ENCODE measurements around the gene FAM120A.
"Not testable (repeated sequence)": the region's sequence is repeated elsewhere in the genome, so short reads cannot be mapped to it uniquely, and the experiment has no call there.

Gene FAM120A

DNA sequence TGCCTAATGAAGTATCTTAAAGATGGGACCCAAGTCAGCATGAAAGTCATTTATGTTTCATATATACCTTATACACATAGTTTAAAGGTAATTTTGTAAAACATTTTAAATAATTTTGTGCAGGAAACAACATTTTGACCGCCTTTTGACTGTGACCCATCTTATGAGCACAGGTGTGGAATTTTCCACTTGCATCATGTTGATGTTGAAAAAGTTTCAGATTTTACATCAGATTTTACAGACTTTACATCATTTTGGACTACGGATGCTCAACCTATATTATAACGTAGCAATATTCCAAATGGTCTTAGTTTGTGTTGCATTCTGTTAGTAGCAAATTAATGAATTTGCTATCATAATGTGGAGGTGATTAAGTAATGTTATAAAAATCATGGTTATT is 23.6 kb downstream of the FAM120A start:
- no peak for DNase-seq

DNA sequence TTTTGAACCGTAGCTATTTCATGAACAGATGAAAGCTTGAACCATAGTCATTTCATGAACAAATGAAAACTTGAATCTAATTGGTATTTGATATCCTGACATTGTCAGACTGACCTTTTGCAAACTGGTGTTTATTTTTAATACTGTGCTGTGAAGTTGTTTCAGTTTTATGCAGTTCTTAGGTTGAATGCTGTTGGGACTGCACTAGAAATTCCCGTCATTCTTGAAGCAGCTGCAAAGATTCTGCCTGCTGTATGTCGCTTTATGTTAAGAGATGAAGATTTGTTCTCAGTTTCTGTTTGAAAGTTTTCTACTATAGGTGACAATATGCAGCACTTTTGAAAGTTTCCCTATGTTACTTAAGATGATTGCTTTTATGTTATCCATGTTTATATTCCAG is 24.4 kb downstream of the FAM120A start:
- DNase-seq = no peak

DNA sequence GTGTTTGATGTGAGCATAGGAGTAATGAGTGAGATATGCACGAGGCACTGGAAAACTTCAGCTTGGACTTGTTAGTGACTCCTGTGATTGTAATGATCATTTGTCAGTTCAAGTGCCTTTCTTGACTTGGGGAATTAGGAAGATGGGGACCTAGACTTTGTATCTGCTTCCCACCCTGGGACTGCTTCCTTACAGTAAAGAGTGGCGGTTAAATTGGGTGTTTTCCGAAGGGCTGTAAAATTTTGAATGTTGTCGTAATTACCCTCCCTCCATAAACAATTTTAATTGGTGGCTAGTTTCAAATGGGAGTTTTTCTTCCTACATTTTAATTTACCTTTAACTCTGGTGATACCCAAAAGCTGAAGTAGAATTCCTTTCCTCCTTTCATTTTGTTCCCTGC is 25.4 kb downstream of the FAM120A start:
- no peak for DNase-seq

DNA sequence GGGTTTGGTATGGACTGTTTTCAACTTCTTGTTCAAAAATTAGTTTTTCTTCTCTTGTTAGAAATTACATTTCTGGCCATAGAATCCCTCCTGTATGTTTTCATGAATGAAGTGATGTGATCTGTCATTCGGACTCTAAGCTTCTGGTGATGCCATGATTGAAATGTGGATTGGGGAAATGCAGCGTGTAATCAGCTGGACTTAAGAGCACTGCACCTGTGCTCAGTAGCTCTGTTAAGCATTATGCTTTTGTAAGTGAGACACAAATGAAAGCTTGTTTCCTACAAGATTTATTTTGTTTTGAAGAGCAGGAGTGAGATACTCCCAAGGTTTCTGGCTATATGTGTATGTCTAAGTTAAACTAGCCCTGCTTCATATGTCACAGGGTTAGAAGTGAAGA is 25.9 kb downstream of the FAM120A start:
- no peak for DNase-seq

DNA sequence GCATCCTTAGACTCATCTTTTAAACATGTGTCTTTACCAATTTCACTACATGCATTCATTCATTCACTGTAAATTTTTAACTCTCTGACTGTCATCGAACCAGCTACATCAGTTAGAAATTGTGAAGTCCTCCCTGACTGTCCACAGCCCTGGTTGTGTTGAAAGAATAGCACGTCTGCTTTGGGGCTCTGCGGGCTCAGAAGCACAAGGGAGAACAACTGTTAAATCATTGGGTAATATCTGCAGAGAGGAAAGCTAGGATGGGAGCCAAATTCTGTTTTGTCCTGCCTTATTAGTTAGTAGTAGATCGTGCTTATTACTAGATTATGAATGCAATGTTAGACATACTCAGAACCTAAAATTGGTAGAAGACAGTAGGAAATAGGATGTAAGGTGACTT is 28.2 kb downstream of the FAM120A start:
- DNase-seq = no peak

DNA sequence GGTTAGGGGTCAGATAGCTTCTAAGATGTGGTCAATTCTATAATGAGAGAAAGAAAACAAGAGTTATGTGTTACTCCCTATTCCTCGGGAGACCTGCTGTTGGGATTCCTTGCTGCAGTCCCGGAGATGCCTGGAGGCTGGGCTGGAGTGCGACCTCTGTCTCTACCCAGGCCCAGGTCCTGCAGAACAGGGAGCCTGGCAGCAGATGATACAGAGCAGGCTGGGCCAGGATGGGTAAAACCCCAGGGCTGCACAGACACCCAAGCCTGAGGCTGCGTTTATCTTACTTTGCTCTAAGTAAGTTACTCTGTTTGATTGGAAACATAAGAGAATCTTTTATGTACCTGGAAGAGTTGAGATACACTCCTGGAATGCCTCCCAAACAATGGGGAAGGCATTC is 28.8 kb downstream of the FAM120A start:
- DNase-seq = no peak

DNA sequence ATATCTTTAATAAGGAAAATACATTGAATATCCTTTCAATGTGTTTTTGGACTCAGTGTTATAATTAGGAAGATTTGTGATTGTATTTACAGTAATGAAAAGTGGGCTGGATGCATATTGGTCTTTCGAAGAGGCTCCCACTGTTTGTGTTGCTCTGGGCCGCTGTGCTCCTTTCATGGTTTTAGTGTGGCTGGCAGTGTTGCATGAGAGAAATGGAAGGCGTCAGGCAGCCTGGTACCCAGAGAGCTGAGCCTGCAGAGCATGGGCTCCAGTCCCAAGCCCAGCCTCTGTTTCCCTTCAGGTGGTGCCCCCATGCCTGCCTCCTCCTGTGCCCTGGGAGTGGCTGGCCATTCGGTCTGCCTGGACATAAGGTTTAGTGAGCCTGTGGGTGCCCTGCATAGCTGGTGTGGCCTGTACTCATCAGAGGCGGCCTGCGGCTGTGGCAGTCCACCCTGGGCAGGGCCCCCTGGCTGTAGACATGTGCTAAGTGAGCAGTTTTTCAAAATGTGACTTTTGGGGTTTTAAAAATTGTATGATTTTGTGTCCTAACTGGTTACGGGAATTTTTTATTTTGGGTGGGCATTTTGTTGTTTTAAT is 29.3 kb downstream of the FAM120A start:
- no peak for DNase-seq

DNA sequence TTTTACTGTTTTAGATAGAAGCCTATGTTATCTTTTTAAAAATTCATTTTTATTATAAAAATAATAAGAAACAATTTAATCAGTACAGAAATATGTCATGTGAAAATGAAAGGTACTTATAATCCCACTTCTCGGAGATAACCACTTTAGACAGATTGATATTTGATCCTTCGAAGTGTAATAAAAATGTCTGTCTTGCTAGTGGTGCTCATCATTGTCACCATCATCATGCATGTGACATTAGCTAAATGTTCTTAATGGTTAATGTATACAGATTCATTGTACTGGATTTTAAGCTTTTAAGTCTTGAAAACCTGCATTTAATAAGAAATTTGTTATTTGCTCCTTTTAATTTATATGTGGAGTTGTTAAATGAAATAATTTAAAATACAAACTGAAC is 32.0 kb downstream of the FAM120A start:
- no peak for DNase-seq

DNA sequence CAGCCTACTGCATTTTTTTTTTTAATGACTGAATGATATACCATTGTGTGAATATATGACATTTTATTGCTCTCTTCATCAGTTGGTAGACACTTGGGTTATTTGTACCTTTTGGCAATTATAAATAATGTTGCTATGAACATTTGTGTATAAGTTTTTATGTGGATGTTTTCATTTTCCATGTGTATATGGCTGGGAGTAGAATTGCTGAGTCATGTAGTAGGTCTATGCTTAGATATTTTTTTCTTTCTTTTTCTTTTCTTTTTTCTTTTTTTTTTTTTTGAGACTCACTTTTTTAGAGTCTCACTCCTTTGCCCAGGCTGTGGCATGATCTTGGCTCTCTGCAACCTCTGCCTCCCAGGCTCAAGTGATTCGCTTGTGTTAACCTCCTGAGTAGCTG is 34.8 kb downstream of the FAM120A start:
- DNase-seq = no peak

DNA sequence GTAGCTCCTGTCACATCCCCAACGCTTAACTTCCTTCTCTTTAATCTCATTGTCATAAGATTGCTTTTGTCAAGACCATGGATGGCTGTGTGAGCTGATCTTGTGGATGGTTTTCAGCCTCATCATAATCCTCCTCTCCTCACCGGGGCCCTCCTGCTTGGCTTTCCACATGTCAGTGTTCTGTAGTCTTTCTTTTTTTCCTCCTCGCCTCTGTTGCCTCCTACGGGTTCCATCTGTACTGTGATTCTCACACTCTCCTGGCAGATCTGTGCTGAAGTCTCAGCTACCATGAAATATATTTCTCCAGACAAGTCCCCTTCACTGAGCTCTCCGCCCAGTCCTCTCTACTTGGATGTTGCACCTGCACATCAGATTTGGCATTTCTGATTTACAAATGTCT is 36.8 kb downstream of the FAM120A start:
- no peak for DNase-seq

DNA sequence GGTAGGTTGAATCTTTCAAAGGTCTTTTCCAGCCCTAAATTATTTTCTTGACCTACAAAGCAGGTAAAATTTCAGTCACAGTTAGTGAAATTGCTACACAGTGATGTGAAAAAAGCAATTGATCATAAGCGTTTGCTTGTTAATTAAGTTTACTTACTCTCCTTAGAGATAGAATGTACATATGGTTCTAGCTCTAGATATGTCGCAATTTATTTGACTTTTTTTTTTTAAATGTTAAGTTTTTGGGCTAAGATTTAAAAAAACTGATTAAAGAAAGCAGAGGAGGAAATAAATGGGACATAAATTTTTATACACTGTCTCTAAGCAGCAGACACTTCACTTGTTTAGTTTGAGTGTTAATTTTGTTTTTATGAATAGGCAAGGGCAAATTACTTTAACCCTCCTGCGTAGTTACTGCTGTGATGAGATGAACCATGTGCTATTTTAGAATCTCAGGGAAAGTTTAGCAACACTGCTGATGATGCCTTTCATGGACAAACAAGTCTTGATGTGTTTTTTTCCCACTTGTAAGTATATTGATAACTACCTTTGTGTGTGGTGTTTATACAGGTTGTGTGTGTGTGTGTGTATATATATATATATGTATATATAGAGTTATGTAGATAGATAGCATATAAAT is 40.2 kb downstream of the FAM120A start:
- DNase-seq = no peak

DNA sequence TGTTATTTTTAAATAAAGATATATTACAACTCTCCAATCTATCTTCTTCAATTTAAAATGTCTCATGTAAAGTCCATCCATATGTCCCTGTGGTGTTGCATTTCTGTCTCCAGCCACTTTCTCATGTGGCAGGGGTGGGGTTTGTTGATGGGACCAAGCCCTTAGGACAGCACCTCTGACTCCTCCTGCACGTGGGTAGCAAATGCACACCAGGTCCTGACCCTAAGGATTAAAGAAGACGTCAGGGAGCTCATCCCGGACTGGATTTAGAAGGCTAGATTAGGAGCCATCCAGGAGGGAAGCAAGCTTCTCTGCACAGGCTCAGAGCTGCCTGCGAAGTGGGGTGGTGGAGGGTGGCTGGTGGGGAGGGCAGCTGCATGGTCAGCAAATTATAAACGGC is 40.8 kb downstream of the FAM120A start:
- DNase-seq = no peak

DNA sequence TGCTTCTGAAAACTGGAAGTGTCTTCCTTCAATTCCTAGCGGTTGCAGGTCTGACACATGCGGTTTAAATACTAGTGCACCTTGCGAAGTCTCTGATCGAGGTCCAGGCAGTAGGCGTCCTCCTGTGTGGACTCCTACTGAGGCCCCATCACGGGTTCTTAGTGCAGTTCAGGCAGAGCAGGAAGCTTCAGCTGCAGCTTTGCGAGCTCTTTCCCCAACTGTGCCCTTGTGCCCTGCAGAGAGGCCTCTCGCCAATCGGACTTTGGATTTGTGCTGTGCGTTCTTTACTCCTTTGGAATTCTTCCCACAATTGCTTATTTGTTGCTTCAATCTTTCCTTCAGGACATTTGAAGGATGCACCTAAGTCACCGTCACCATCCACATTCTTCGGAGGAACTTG is 42.5 kb downstream of the FAM120A start:
- DNase-seq = no peak

DNA sequence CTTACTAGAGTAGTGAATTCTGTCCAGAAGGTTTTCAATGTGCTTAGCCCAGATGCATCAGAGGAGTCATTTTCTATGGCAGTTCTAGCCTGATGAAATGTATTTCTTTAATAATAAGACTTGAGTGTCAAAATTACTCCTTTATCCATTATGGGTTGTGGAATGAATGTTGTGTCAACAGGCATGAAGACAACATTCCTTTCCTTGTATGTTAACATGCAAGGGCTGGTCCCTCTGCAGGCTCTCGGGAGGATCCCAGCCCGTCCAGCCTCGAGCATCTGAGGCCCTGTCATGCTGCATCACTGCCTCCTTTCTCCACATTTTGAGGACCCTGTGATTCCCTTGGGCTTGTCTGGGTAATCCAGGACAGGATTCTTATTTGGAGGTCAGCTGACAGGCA is 44.8 kb downstream of the FAM120A start:
- no peak for DNase-seq

DNA sequence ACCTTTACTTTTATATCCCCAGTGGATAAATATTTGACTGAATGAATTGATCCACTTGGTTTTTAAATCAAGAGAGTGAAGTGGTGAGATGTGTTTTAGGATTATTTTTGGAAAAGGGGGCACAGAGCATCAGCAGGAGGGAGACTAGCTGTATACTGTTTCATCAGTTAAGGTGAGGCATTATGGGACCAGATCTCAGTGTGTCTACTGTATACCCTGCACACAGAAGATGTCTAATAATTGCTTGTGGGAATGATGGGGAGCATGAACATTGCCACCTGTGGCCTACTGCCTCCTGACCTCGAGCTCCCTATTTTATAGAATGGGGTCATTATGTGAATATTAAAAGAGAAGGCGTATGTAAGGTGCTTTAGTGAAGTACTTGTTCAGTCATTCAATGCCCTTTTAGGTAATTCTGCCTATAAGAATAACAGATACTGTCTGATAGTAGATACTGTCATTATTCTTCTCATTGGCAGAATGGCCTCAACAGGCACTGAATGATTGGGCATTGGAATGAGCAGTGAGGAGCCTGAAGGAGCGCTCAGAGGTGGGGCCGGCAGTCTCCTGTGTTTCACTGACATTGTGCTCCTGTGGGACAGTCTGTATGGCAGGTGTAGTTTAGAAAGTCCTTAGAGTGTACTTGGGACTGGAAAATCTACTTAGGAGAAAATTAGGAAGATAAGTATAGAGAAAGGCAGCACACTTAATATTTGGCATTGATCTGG is 49.2 kb downstream of the FAM120A start:
- DNase-seq = no peak

DNA sequence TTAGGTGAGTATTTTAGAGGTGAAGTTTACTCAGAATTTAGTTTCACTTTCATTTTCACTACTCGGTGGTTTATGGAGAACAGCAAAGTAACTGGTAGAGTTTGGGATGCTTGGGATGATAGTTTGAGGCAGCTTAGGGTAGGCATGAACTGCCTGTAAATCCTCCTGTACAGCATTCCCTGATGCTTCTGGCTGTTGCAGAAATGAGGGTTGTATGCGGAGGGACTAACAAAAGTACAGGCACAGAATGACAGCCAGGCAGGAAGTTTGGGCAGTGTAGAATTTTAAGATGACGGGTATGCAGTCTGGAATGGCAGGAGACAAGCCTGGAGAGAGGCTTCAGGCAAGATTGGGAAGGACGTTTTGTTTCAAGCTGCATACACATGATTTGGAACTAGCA is 49.9 kb downstream of the FAM120A start:
- DNase-seq = no peak

DNA sequence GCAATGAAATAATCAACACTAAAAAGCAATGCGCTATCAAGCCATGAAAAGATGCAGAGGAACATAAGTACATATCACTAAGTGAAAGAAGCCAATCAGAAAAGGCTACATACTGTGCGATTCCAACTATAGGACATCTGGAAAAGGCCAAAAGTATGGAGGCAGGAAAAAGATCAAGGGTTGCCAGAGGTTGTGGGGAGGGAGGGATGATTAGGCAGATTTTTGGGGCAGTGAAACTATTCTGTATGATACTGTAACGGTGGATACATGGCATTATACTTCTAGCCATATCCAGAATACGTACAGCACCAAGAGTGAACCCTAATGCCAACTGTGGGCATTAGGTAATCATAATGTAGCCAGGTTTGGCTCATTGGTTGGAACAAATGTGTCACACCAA is 51.9 kb downstream of the FAM120A start:
- DNase-seq = no peak

DNA sequence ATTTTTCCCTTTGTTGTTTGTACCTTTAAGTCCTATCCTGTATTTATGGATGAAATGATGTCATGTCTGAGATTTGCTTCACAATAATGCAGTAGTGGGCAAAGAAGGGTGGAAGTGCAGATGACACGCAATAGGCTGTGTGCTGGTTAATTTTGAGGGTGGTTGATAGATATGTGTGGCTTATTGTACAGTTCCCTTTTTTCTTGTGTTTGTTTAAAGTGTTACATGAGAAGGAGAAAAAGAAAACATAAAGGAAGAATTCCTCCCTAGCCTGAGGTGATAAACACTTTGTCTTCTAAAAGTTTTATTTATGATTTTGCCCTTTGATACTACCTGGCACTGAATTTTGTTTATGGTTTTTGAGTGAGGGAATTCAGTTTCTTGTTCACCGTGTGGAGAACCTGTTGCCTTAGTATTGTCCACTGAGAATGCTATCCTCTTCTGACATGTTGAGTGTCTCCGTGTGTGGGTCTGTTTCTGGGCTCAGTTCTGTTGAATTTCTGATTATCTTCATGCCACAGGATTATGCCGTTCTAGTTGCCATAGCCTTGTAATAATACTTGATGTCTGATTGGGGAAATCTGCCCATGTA is 54.2 kb downstream of the FAM120A start:
- DNase-seq = no peak

DNA sequence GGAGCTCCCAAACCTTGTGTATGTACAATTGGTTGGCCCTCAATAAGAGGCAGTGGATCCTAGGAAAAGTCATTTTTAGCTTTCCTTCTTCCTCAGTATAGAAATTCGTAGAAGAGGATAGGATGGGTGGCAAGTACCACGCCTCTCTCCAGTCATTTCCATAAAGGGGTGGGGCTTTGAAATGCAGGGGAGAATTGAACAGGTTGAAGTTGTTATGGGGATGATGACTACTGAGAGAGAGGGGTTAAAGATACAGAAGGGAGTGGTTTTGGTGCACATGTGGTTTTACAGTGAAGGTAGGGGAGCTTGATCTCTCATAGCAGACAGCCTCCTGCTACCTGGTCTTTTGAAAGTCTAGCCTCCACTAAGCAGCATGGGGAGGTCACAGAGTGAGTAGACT is 56.3 kb downstream of the FAM120A start:
- DNase-seq = no peak

DNA sequence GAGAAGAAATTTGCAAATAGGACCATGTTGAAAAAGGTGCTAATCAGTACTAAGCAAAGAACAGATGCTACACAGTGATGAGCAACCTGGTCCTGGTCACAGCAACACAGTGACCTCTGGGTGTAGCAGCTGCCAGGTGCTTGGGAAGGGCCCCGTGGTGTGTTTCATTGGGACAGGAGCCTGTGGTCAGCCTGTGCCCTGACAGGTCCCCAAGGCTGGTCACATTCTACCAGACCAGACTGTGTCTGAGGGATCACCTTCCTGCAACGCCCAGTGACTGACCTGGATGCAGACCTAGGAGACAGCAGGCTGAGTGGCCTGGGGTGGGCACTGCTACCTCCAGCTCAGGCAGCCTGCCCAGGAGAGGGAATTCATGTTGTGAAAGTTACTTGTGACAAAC is 56.7 kb downstream of the FAM120A start:
- DNase-seq = no peak

DNA sequence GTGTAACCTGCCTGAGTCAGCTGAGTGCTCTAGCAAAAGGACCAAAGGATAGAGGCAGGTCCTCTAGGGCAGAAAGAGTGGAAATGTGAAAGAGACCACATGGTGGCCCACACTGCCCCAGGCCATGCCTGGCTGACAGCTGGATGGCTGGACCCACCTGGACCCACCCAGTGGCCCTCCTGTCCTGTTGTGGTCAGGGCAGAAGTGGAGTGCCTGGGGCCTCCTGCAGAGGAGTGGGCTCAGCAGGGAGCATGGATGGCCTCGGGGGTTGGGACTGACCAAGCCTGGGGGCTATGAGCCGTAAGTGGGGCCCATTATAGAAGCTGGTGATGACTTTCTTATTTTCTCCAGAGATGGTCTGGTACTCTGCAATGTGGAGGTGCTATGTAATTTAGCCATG is 57.6 kb downstream of the FAM120A start:
- DNase-seq = no peak

DNA sequence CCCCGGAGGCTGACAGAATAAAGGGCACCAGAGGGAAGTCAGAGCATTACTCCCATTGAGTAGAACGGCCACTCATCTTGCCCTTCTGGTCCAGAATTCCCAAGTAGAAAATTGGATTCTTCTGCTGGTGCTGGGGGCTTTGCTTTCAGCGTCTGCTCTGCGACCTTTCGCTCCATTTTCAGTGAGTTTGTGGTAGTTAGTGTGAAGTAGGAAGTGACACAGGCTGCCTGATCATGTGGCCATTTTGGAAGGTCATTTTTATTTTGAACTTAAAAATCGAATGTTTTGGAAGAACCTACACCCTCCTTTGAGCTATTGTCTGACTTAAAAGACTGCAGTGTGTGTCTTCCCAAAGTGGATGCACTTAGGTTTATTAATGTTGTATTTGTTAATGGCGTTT is 58.6 kb downstream of the FAM120A start:
- no peak for DNase-seq

DNA sequence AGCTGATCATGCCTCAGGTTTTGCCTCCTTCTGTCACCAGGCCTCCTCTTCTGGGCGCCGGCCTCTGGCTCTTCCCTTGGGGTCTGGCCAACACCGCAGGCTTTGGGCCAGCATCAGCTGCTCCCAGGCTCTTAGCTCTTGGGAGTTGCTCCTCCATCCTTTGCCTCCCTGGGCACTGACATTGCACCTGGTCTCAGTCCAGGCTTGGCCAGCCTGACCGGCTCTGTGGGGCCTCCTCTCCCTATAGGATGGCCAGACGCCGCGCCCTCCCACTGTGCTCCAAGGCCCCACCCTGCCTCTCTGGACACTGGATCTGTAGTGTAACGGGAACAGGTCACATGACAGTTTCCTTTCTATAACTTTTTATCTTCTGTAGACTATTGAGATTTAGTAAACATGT is 59.7 kb downstream of the FAM120A start:
- DNase-seq = not testable (repeated sequence)

DNA sequence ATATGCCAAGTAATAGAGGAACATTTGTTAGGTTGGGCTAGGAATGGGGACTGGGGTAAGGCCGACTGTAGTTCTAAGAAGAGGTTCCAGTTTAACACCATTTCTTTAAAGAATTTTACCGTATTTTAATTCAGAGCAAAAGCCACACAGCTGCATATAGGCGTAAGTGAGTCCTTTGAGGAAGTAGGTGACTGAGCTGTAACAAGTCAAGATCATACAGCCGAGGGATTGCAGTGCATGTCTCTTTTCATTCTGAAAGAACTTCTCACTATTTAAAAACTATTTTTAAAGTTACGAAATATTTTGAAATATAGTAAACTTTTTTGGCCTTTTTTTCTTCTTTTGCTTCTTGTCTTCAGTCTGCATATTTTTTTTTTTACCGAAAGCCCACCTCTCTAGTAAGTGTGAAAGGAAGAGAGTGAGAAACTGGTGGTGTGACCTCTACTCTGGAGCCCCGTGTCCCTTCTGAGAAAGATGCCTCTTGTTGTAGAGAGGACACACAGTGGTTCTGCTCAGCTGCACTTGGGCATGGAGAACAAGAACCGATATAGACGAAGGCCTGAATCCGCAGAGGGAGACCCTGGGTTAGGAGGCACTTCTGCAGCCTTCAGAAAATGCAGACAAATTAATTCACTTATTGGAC is 60.8 kb downstream of the FAM120A start:
- DNase-seq = not testable (repeated sequence)

All from NCI-H1930 (cell line).